ENCODE measurements around the gene SBF2. TPM values are rescaled to one million over a fixed set of nuclear protein-coding genes. Genes with fewer than 3 reads are reported as not detected.

SBF2 gene
- total and polyA plus RNA-seq, 2 of the 13 experiments (the other 11 are each of a cell fraction or from before 2014, with no cell fraction given) = 24.0 to 45.8 TPM

GRCh38 chr11:9765320-9766101 is 528.5 kb downstream of the SBF2 start (continued):
- no peak for TF ChIP-seq ZBTB14 (CRISPR knock-in tag; IDR thresholded peaks at IDR 0.05)
- no peak for TF ChIP-seq ZNF550 (CRISPR knock-in tag; IDR thresholded peaks at IDR 0.05; ENCODE audit: borderline replicate concordance)
- TF ChIP-seq ZNF142 (CRISPR knock-in tag; IDR thresholded peaks at IDR 0.05) = peak; percentile 67; the same call in 1 of the 2 replicates
- TF ChIP-seq ZKSCAN1 (IDR thresholded peaks at IDR 0.05; ENCODE audit: low read length) = 0 out of 2 replicates have a peak, but pooled peaks have one; percentile 28
- peak; percentile 53; the same call in 1 of the 2 replicates for TF ChIP-seq ATF2 (CRISPR knock-in tag; IDR thresholded peaks at IDR 0.05)
- TF ChIP-seq ONECUT2 (CRISPR knock-in tag; IDR thresholded peaks at IDR 0.05) = no peak
- TF ChIP-seq NFKBIZ (CRISPR knock-in tag; IDR thresholded peaks at IDR 0.05) = peak; percentile 55; the same call in 1 of the 2 replicates
- TF ChIP-seq ZNF136 (CRISPR knock-in tag; IDR thresholded peaks at IDR 0.05; ENCODE audit: low read depth) = no peak
- peak; percentile 55; the same call in 1 of the 2 replicates for TF ChIP-seq ZFP41 (CRISPR knock-in tag; IDR thresholded peaks at IDR 0.05; ENCODE audit: borderline replicate concordance)
- no peak for TF ChIP-seq CAMTA2 (CRISPR knock-in tag; IDR thresholded peaks at IDR 0.05; ENCODE audit: borderline replicate concordance)
- TF ChIP-seq IKZF4 (CRISPR knock-in tag; IDR thresholded peaks at IDR 0.05; ENCODE audit: borderline replicate concordance, low read depth, not compliant biosample characterization) = no peak
- peak; percentile 97 for TF ChIP-seq MED1 (CRISPR knock-in tag; IDR thresholded peaks at IDR 0.05)
- TF ChIP-seq SAP130 (CRISPR knock-in tag; IDR thresholded peaks at IDR 0.05; ENCODE audit: low read depth) = peak; percentile 93
- peak; percentile 9; the same call in 1 of the 2 replicates for TF ChIP-seq SOX13 (IDR thresholded peaks at IDR 0.05)
- TF ChIP-seq SOX13 (CRISPR knock-in tag; conservative IDR thresholded peaks at IDR 0.05 in 1 of 2, IDR thresholded peaks at IDR 0.05 in 1 of 2) = peak in 1 of 2 experiments; percentile 79; a peak in 2 of 4 replicates
- no peak for TF ChIP-seq ZNF17 (CRISPR knock-in tag; IDR thresholded peaks at IDR 0.05)
- no peak for TF ChIP-seq PHB2 (IDR thresholded peaks at IDR 0.05; ENCODE audit: partially characterized antibody)
